Adrenal gland (tissue), 12 donors: Measurements from ENCODE around the gene TRIM63. TPM values are rescaled to one million over a fixed set of nuclear protein-coding genes. Genes with fewer than 3 reads are reported as not detected.
"Not testable (repeated sequence)": the region's sequence is repeated elsewhere in the genome, so short reads cannot be mapped to it uniquely, and the experiment has no call there.

Experiments
- DNase-seq, 7 donors: peaks; one replicate each; pipeline ENCODE4 v3.0.0-alpha.2; 2019 to 2020
- H3K27ac ChIP-seq, 5 donors: fragments of 200-600 bp; sonication (generic) in 4 of 5; 1 replicate in 3 of 5; 2 replicates in 2 of 5; pipeline versions ENCODE4 v1.5.1 to v1.8.0; 2016 to 2020; ENCODE audit warnings: mild to moderate bottlenecking in 1 of 5
- H3K27me3 ChIP-seq: fragments of 200-600 bp; 2 replicates; pipeline ENCODE4 v1.8.0; 2021
- H3K36me3 ChIP-seq, 2 donors: fragments of 200-600 bp; replicated peaks in 1 of 2; 1 replicate in 1 of 2; 2 replicates in 1 of 2; pipeline versions ENCODE4 v1.5.1 to v1.8.0; 2018 to 2022
- H3K4me1 ChIP-seq, 2 donors: fragments of 200-600 bp; replicated peaks in 1 of 2; 1 replicate in 1 of 2; 2 replicates in 1 of 2; pipeline versions ENCODE4 v1.5.1 to v1.8.0; 2018 to 2021
- H3K4me3 ChIP-seq, 4 donors: fragments of 200-600 bp; sonication (generic) in 3 of 4; one replicate each; pipeline ENCODE4 v1.5.1; 2016 to 2018
- H3K9me3 ChIP-seq, 3 donors: fragments of 200-600 bp; sonication (generic) in 1 of 3; replicated peaks in 1 of 3; 1 replicate in 2 of 3; 2 replicates in 1 of 3; pipeline versions ENCODE4 v1.5.1 to v1.8.0; 2016 to 2021
- POLR2A ChIP-seq, 2 donors: fragments of 450-650 bp; IDR thresholded peaks; one replicate each; pipeline ENCODE4 v1.6.1; 2017; ENCODE audit warnings: antibody characterized with exemption in 2 of 2, mild to moderate bottlenecking in 2 of 2, moderate library complexity in 1 of 2
- WGBS, 4 donors: extraction: QIAGEN DNeasy Blood & Tissue Kit in 2 of 4; methylation state at CpG; one replicate each; pipeline versions ENCODE4 v1.1.5 to v1.1.7; 2013 to 2017; 5-methylcytosine and 5-hydroxymethylcytosine counted together
- intact Hi-C, 2 donors: fragments of 100-400 bp; cut with DNase I; formaldehyde crosslinking; loops; one replicate each; pipeline versions ENCODE4 v1.14.1 to v1.15.0; 2022 to 2023
- polyA plus RNA-seq, 3 donors: library from polyadenylated mRNA; stranded (reverse); fragments of 200-250 nt in 2 of 3; fragments of 350-450 nt in 1 of 3; fragmentation: Illumina TruSeq in 1 of 3; extraction: RNeasy Lipid Tissue Mini Kit (QIAGEN cat#74804) in 1 of 3; gene quantifications; one replicate each; pipeline ENCODE4 v1.2.3, GENCODE V29; 2013 to 2014
- total RNA-seq, 9 donors: library from RNA; depleted of rRNA in 4 of 9; stranded (reverse); fragments of >200 nt in 4 of 9; fragments of 120-200 nt in 1 of 9; fragmentation: NEBNext Ultra II Directional in 1 of 9; extraction: Animal tissue kit (Norgen Biotek cat#: 25700) in 1 of 9; gene quantifications; one replicate each; pipeline versions ENCODE4 v1.1.0 to v1.2.4, GENCODE V29; 2013 to 2023
- TF ChIP-seq, protein P1 (sequence below), 6 experiments: fragments of 450-650 bp in 4 of 6; fragments of 200-600 bp in 2 of 6; sonication (generic) in 1 of 6; IDR thresholded peaks; 1 replicate in 5 of 6; 2 replicates in 1 of 6; pipeline versions ENCODE4 v1.5.1 to v1.8.0; 2016 to 2021; ENCODE audit warnings: antibody characterized with exemption in 6 of 6, mild to moderate bottlenecking in 2 of 6, moderate library complexity in 1 of 6
- donor health status: healthy with polysubstance abuse.
- donor health status: Bipolar disorder and iron deficiency.
- donor health status: DM: yes; HTN: yes; CAD: no.
- donor health status: DM: no; HTN: no; CAD: no.
- donor health status: DM: no; HTN: no; CAD: no.
- donor health status: DM: yes; HTN: yes; CAD: no.

TRIM63 gene
- total and polyA plus RNA-seq, 12 donors = 0.06 to 4.6 (median 0.18) TPM; not detected in 7

- no peak overlapping the region for H3K4me3 ChIP-seq
- intact Hi-C loops = loop anchor here (2.0 to 5.0 kb wide), 2 partner anchors 44 to 45 kb away; no protein-coding TSS in a partner anchor
- H3K9me3 ChIP-seq = no peaks in the 10 kb centered on the region
- H3K4me1 ChIP-seq = no peaks in the 10 kb centered on the region
- H3K36me3 ChIP-seq = no peaks in the 10 kb centered on the region
- WGBS, 4 donors = 50 to 63% (median 60%) methylated on average over 2 of the region's 2 CpGs
- H3K27me3 ChIP-seq = peaks cover 4% of the 10 kb centered on the region
- H3K27ac ChIP-seq = no peak overlapping the region
- no peak for DNase-seq
- no peak for TF ChIP-seq POLR2A (IDR thresholded peaks at IDR 0.05)
- TF ChIP-seq, protein P1, sequence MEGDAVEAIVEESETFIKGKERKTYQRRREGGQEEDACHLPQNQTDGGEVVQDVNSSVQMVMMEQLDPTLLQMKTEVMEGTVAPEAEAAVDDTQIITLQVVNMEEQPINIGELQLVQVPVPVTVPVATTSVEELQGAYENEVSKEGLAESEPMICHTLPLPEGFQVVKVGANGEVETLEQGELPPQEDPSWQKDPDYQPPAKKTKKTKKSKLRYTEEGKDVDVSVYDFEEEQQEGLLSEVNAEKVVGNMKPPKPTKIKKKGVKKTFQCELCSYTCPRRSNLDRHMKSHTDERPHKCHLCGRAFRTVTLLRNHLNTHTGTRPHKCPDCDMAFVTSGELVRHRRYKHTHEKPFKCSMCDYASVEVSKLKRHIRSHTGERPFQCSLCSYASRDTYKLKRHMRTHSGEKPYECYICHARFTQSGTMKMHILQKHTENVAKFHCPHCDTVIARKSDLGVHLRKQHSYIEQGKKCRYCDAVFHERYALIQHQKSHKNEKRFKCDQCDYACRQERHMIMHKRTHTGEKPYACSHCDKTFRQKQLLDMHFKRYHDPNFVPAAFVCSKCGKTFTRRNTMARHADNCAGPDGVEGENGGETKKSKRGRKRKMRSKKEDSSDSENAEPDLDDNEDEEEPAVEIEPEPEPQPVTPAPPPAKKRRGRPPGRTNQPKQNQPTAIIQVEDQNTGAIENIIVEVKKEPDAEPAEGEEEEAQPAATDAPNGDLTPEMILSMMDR (IDR thresholded peaks at IDR 0.05) = no peak
These were observed 35.1 kb upstream of the TRIM63 start for GRCh38 chr1:26102526-26102925.

GRCh38 chr1:26102119-26102518, 34.7 kb upstream of the TRIM63 start:
- Histone ChIP-seq H3K27ac (no peak overlapping the region), H3K4me3 (no peak overlapping the region), H3K36me3 (no peaks in the 10 kb centered on the region), H3K9me3 (no peaks in the 10 kb centered on the region), H3K4me1 (no peaks in the 10 kb centered on the region), H3K27me3 (peaks cover 4% of the 10 kb centered on the region)
- no peak for DNase-seq
- 87 to 90% (median 88%) methylated on average over 3 of the region's 3 CpGs for WGBS, 4 donors
- no peak for TF ChIP-seq POLR2A (IDR thresholded peaks at IDR 0.05)
- TF ChIP-seq, protein P1 (IDR thresholded peaks at IDR 0.05) = no peak
- intact Hi-C loops = loop anchor here (2.0 to 5.0 kb wide), 2 partner anchors 45 kb away; no protein-coding TSS in a partner anchor

DNA sequence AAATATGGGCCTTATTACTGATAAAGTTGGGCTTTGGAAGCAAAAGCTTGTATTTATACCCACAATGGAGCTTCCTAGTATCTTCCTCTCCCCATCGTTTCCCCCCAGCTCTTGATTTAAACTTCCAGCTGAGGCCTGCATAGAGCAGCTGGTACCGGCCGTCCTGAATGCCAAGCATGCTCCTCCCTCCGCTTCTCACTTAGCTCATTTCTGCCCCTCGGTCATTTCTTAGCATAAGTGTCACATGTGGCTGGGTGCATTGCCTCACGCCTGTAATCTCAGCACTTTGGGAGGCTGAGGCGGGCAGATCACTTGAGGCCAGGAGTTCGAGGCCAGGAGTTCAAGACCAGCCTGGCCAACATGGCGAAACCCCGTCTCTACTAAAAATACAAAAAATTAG, 32.8 kb upstream of the TRIM63 start:
- H3K36me3 ChIP-seq, H3K9me3 ChIP-seq, H3K4me3 ChIP-seq, H3K27ac ChIP-seq, H3K4me1 ChIP-seq: not testable (repeated sequence)
- peaks cover 12% of the 10 kb centered on the region for H3K27me3 ChIP-seq
- WGBS, 4 donors = 73 to 80% (median 76%) methylated on average over 8 to 10 of the region's 10 CpGs
- peak in 1 of 7 donors; percentile 17 for DNase-seq
- intact Hi-C loops = loop anchor here in 1 of 2 donors (5.0 kb wide), 1 partner anchor 47 kb away; no protein-coding TSS in a partner anchor

DNA sequence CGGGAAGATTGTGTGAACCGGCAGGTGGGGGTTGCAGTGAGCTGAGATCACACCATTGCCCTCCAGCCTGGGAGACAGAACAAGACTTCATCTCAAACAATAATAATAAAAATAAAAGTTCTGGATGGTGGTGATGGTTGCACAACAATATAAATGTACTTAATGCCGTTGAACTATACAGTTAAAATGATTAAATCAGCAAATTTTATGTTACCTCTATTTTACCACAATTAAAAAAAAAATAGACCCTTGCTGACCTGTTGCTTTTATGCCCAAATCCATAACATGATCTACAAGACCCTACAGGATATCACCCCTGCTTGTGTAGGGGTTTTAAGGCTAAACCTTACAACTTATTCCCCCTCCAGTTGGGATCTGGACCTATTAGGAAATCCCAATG, 32.4 kb upstream of the TRIM63 start:
- Histone ChIP-seq H3K36me3 (no peaks in the 10 kb centered on the region), H3K27me3 (peaks cover 12% of the 10 kb centered on the region), H3K4me1 (no peaks in the 10 kb centered on the region), H3K9me3 (no peaks in the 10 kb centered on the region), H3K27ac (no peak overlapping the region), H3K4me3 (no peak overlapping the region)
- DNase-seq = no peak
- no peak for TF ChIP-seq POLR2A (IDR thresholded peaks at IDR 0.05)
- WGBS, 4 donors = 86 to 91% (median 88%) methylated on average over 3 of the region's 3 CpGs
- intact Hi-C loops = loop anchor here in 1 of 2 donors (5.0 kb wide), 1 partner anchor 48 kb away; no protein-coding TSS in a partner anchor

- Histone ChIP-seq H3K4me3 (no peak overlapping the region), H3K9me3 (no peaks in the 10 kb centered on the region), H3K4me1 (peaks cover 0 to 6% of the 10 kb centered on the region in 2 donors), H3K27me3 (peaks cover 12% of the 10 kb centered on the region), H3K27ac (no peak overlapping the region), H3K36me3 (no peaks in the 10 kb centered on the region)
- 93 to 94% (median 93%) methylated on average over 4 of the region's 4 CpGs for WGBS, 4 donors
- TF ChIP-seq, protein P1 (IDR thresholded peaks at IDR 0.05) = no peak
- TF ChIP-seq POLR2A (IDR thresholded peaks at IDR 0.05) = no peak
- intact Hi-C loops = no loop called here
- no peak for DNase-seq
These were observed 31.2 kb upstream of the TRIM63 start for GRCh38 chr1:26098602-26099001.
